ENCODE data around the gene TSPAN18. TPM values are rescaled to one million over a fixed set of nuclear protein-coding genes. Genes with fewer than 3 reads are reported as not detected.

TSPAN18 gene
- polyA plus RNA-seq, 3 donors = 48.8 to 58.2 (median 58.0) TPM

Other genes starting within 250 kb of the TSPAN18 start
- gene CD82, start 161.3 kb upstream of the TSPAN18 start, polyA plus RNA-seq (ENCODE audit: insufficient read length in 3 of 3) = 10 to 100 TPM in 2 of 3 donors, 1 to 10 TPM in 1; 7.8 to 15.0 (median 13.8) TPM
- gene TP53I11, start 223.9 kb downstream of the TSPAN18 start, polyA plus RNA-seq (ENCODE audit: insufficient read length in 3 of 3) = 10 to 100 TPM; 63.1 to 79.6 (median 74.6) TPM

Data from renal cortex interstitium (tissue), 3 donors.